GM21381 (cell line): ENCODE results near the gene TAS2R14.

Experiments
- ATAC-seq: cut with Tn5 transposase; IDR thresholded peaks from one replicate; pipeline ENCODE4 v1.9.1; 2021; ENCODE audit warnings: mild to moderate bottlenecking, moderate library complexity; ENCODE audit not compliant: unreplicated experiment

TAS2R14 gene, protein sequence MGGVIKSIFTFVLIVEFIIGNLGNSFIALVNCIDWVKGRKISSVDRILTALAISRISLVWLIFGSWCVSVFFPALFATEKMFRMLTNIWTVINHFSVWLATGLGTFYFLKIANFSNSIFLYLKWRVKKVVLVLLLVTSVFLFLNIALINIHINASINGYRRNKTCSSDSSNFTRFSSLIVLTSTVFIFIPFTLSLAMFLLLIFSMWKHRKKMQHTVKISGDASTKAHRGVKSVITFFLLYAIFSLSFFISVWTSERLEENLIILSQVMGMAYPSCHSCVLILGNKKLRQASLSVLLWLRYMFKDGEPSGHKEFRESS

DNA sequence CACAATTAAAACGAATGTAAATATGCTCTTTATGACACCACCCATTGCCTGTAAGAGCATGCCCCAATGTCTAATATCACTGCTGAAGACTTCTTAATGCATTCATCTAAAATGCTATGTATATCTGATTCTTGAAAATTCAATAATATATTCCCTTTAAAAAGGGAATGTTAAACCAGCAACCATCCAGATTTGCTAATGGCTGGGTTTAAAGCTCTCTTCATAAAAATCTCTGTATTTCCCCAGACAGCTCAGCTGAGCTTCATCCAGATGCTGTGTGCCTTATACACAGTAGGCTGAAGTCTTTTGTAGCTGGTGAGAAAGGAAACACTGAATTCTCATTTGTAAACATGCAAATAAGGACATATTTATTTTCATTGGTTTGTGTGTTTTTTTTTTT is at the start of gene TAS2R14:
TAS2R14 (minus strand) TSS at position 101 of the 400 bp plus-strand sequence; CDS start at position 45, 56 bp downstream.
- no peak for ATAC-seq

DNA sequence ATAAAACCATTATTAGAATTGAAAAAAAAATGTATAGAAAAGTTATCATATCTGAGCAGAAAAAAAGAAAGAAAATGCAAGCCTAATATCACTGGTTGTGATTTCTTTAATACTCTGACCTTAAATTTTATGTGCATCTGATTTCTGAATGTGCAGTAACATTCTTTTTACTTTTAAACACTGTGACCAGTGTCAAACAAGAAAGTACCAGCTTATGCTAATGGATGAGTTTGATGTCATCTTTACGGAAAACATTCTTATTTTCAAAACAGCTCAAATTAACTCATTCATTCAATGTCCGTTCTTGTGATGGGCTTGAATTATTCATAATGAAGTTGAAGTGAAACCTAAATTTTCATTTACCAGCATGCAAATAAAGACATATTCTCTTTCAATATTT is 47.7 kb upstream of the TAS2R14 start, which contains the start of gene TAS2R50:
TAS2R50 (minus strand) TSS at position 101 of the 400 bp plus-strand sequence; CDS start at position 49, 52 bp downstream.
- ATAC-seq, result no peak

GRCh38 chr12:10982244-10982643 is 43.2 kb upstream of the TAS2R14 start:
- no peak for ATAC-seq

GRCh38 chr12:10974965-10975364 is 35.9 kb upstream of the TAS2R14 start:
- no peak for ATAC-seq

- ATAC-seq, result no peak
Measured at GRCh38 chr12:10968765-10969456, 29.8 kb upstream of the TAS2R14 start.

DNA sequence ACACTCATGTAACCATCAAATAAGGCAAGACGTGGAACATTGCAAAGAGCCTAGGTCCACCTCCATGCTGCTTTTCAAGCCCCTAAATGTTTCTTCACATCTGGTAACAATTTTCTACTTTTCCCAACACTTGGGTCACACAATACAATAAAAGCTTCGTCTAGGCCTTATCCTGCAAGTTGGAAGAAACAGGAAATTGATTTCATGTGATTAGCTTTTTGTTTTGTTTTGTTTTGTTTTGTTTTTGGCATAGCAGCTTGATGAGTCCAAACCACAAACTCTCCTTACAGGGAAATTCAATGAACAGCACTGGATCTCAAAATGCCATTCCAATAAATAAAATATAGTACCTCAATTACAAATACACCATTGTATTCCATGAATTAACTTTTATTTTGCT is 28.3 kb upstream of the TAS2R14 start:
- ATAC-seq, result no peak

- no peak for ATAC-seq
Measured at GRCh38 chr12:10966314-10966713, 27.3 kb upstream of the TAS2R14 start.

DNA sequence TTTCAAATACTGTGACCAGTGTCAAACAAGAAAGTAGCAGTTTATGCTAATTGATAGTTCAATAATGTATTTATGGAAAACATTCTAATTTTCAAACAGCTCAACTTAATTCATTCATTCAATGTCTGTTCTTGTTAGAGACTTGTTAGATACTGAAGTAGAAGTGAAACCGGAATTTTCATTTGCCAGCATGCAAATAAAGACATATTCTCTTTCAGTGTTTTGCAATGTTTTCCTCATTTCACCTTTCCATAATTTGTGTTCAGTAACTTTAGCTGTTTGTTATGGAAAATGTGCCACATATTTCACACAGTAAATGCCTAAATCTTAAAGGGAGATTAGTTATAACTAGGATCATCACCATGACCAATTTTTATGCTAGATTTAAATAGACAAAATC is 26.4 kb upstream of the TAS2R14 start:
- no peak for ATAC-seq

GRCh38 chr12:10960211-10960610 is 21.1 kb upstream of the TAS2R14 start:
- no peak for ATAC-seq

DNA sequence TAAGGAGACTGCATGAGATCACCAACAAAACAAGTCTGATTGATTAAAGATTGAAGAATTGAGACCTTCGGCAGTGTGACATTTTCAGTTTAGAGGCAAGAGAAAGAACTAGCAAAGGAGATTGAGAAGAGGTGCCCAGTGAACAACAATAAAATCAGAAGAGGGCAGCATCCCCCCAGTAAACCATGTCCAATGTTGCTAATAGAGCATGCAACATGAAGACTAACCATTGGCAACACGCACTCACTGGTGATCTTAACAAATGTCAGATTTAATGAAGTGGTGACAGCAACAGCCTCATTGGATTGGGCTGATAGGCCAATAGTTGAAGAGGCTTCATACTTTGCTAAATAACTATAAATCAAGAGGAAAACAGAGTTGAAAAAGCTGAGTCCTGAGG is 20.7 kb upstream of the TAS2R14 start:
- no peak for ATAC-seq

GRCh38 chr12:10957741-10958140 is 18.7 kb upstream of the TAS2R14 start:
- no peak for ATAC-seq

- ATAC-seq, result no peak
Measured at GRCh38 chr12:10956085-10956484, 17.0 kb upstream of the TAS2R14 start.

- ATAC-seq, result no peak
Measured at GRCh38 chr12:10952645-10953044, 13.6 kb upstream of the TAS2R14 start.

DNA sequence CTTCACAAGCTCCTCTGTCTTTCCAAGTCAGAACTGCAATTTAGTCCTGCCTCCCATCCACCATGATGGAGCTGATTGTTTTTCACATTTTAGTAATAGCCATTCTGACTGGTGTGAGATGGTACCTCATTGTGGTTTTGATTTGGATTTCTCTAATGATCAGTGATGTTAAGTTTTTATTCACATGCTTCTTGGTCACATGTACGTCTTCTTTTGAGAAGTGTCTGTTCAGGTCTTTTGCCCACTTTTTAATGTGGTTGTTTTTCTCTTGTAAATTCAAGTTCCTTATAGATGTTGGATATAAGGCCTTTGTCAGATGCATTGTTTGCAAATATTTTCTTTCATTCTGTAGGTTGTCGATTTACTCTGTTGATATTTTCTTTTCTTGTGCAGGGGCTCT is 4.1 kb upstream of the TAS2R14 start:
- no peak for ATAC-seq

- no peak for ATAC-seq
Measured at GRCh38 chr12:10941916-10942607, 3.0 kb upstream of the TAS2R14 start.

DNA sequence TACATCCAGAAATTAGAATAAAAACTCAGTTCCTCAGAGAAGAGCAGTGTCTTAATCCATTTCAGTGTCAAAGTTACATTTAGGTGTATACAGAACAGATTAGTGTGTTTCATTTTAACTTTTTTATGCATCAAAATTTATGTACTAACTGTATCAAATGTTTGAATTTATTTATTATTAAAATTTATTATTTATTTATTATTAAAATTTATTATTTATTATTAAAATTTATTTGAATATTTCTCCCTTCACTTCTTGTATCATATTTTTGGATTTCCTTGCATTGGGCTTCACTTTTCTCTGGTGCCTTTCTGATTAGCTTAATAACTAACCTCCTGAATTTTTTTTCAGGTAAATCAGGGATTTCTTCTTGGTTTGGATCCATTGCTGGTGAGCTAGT is 2.3 kb upstream of the TAS2R14 start:
- no peak for ATAC-seq

DNA sequence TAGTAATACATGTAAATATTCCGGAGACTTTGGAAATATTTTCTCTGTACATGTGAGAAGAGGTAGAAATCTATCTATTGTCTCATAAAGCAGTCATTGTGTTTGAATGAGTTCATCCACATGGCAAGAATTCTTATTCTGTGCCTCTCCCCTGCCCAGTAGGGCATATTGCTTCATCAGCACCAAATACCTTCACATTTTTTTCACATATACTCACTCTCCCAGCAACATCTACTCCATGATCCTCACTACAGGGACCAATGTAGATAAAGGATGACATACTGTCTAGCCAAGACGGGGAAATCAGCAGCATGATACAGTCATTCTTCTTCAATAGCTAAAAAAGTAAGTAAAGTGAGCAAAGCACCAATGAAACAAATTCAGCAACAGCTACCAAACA is 1.3 kb upstream of the TAS2R14 start:
- ATAC-seq, result no peak

DNA sequence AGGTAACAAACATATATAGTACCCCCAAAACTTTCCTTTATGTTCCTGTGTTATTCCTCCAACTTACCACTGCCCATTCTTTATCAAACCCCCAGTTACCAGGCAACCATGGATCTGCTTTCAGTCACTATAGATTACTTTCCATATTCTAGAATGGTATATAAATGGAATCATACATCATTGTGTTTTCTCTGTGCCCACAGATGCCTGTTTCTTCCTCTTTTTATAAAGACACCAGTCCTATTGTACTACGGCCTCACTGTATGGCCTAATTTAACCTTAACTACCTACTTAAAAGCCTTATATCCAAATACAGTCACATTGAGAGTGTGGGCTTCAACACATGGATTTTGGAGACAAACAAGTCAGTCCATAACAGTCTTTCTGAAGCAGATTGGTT is 2.6 kb downstream of the TAS2R14 start:
- no peak for ATAC-seq

- no peak for ATAC-seq
Measured at GRCh38 chr12:10928746-10929286, 10.2 kb downstream of the TAS2R14 start, which contains the start of gene PRH2. Gene PRH2, plus strand, starts transcription at chr12:10929236. Its CDS starts 38 bp downstream, at chr12:10929274.

DNA sequence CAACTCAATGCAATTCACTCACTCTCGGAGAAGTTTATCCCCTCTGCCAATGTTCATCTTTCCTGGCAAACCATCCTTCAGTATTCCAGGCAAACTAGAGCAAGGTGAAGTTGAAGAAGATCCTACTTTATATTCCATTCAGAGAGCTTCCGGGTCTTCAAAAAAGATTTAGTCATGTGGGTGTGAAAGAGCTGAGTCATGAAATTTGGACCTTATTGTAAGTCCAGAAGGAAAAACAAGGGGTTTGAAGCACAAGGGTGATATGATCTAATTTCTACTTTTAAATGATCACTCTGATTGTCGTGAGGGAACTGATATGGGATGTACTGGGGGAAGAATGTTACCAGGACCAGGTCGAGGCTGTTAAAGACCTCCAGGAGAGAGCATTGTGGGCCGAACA is 12.8 kb downstream of the TAS2R14 start:
- ATAC-seq, result no peak

DNA sequence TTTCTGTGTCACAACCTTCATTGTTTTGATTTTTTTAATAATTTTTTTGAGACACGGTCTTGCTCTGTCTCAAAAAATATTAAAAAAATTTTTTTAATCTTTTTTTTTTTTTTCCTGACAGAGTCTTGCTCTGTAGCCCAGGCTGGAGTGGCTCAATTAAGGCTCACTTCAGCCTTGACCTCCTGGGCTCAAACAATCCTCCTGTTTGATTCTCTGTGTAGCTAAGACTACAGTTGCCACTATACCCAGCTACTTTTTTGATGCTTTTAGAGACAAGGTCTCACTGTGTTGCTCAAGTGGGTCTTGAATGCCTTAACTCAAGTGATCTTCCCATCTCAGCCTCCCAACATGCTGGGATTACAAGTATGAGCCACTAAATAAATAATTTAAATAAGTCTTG is 19.3 kb downstream of the TAS2R14 start:
- no peak for ATAC-seq
